Measurements from ENCODE around the gene GALNT9. TPM values are rescaled to one million over a fixed set of nuclear protein-coding genes. Genes with fewer than 3 reads are reported as not detected.

GALNT9 gene
- polyA plus RNA-seq, 1 experiment: not detected

- POLR2A ChIA-PET: no interaction called here
- CTCF ChIA-PET: interaction anchor here (0.7 kb wide), 1 partner anchor 9 kb away, joined by 3 read pairs; no protein-coding TSS in a partner anchor
- H3K36me3 ChIP-seq (ENCODE audit: control insufficient read depth, insufficient read depth, low read length): no peaks in the 10 kb centered on the region
- no peak for DNase-seq (ENCODE audit: low read depth)
- H3K27me3 ChIP-seq (ENCODE audit: control insufficient read depth, insufficient read depth, low read length): no peaks in the 10 kb centered on the region; the same call in 1 of the 2 replicates
- no peak overlapping the region for H3K4me3 ChIP-seq (ENCODE audit: low read depth, low read length)
- TF ChIP-seq CTCF (IDR thresholded peaks at IDR 0.05; ENCODE audit: insufficient read depth, low read depth, low read length): no peak
Measured at GRCh38 chr12:132337557-132337956, 8.2 kb upstream of the GALNT9 start.

- Histone ChIP-seq H3K36me3 (ENCODE audit: control insufficient read depth, insufficient read depth, low read length) (no peaks in the 10 kb centered on the region), H3K27me3 (ENCODE audit: control insufficient read depth, insufficient read depth, low read length) (no peaks in the 10 kb centered on the region; the same call in 1 of the 2 replicates), H3K4me3 (ENCODE audit: low read depth, low read length) (no peak overlapping the region)
- DNase-seq (ENCODE audit: low read depth): no peak
- ChIA-PET CTCF (interaction anchor here (0.7 kb wide), 1 partner anchor 9 kb away, joined by 3 read pairs; no protein-coding TSS in a partner anchor), POLR2A (no interaction called here)
- TF ChIP-seq CTCF (IDR thresholded peaks at IDR 0.05; ENCODE audit: insufficient read depth, low read depth, low read length): no peak
Measured at GRCh38 chr12:132336451-132337413, 7.3 kb upstream of the GALNT9 start.

GRCh38 chr12:132335179-132335756, 5.9 kb upstream of the GALNT9 start:
- no peak for TF ChIP-seq CTCF (IDR thresholded peaks at IDR 0.05; ENCODE audit: insufficient read depth, low read depth, low read length)

GRCh38 chr12:132333766-132334165, 4.4 kb upstream of the GALNT9 start:
- peaks cover 7% of the 10 kb centered on the region for H3K27me3 ChIP-seq (ENCODE audit: control insufficient read depth, insufficient read depth, low read length)
- H3K36me3 ChIP-seq (ENCODE audit: control insufficient read depth, insufficient read depth, low read length): no peaks in the 10 kb centered on the region
- TF ChIP-seq CTCF (IDR thresholded peaks at IDR 0.05; ENCODE audit: insufficient read depth, low read depth, low read length): no peak
- no peak for DNase-seq (ENCODE audit: low read depth)
- H3K4me3 ChIP-seq (ENCODE audit: low read depth, low read length): no peak overlapping the region
- ChIA-PET POLR2A (no interaction called here), CTCF (no interaction called here)

More at GRCh38 chr12:132335179-132335756, 5.9 kb upstream of the GALNT9 start:
- Histone ChIP-seq H3K27me3 (ENCODE audit: control insufficient read depth, insufficient read depth, low read length) (peaks cover 3% of the 10 kb centered on the region), H3K36me3 (ENCODE audit: control insufficient read depth, insufficient read depth, low read length) (no peaks in the 10 kb centered on the region), H3K4me3 (ENCODE audit: low read depth, low read length) (no peak overlapping the region)
- CTCF ChIA-PET: interaction anchor here (0.6 kb wide), 1 partner anchor 181 kb away, joined by 3 read pairs; no protein-coding TSS in a partner anchor
- no peak for DNase-seq (ENCODE audit: low read depth)
- POLR2A ChIA-PET: no interaction called here

- no peaks in the 10 kb centered on the region for H3K36me3 ChIP-seq (ENCODE audit: control insufficient read depth, insufficient read depth, low read length)
- CTCF ChIA-PET: no interaction called here
- H3K27me3 ChIP-seq (ENCODE audit: control insufficient read depth, insufficient read depth, low read length): peaks cover 7% of the 10 kb centered on the region
- no peak for TF ChIP-seq CTCF (IDR thresholded peaks at IDR 0.05; ENCODE audit: insufficient read depth, low read depth, low read length)
- DNase-seq (ENCODE audit: low read depth): no peak
- no peak overlapping the region for H3K4me3 ChIP-seq (ENCODE audit: low read depth, low read length)
- POLR2A ChIA-PET: no interaction called here
Measured at GRCh38 chr12:132333273-132333672, 3.9 kb upstream of the GALNT9 start.

Measured in BJ (cell line).